KMS-11 (cell line): ENCODE data around the gene CIB2.

Experiments used
- H2AFZ ChIP-seq: fragments of 200-600 bp; sonication (generic); 2 replicates; pipeline ENCODE4 v1.6.1; 2016; ENCODE audit warnings: antibody characterized with exemption, mixed run types, low read depth
- H3K27ac ChIP-seq: fragments of 200-600 bp; sonication (generic); 2 replicates; pipeline ENCODE4 v1.6.1; 2016; ENCODE audit warnings: mild to moderate bottlenecking, mixed run types
- H3K27me3 ChIP-seq: fragments of 200-600 bp; sonication (generic); 2 replicates; pipeline ENCODE4 v1.6.1; 2017; ENCODE audit warnings: mild to moderate bottlenecking, low read depth, mixed run types, moderate library complexity; ENCODE audit not compliant: insufficient read depth
- H3K36me3 ChIP-seq: fragments of 200-600 bp; sonication (generic); 2 replicates; pipeline ENCODE4 v1.6.1; 2017; ENCODE audit warnings: mild to moderate bottlenecking, mixed run types; ENCODE audit not compliant: insufficient read depth
- H3K4me1 ChIP-seq: fragments of 200-600 bp; sonication (generic); 2 replicates; pipeline ENCODE4 v1.6.1; 2016; ENCODE audit warnings: mild to moderate bottlenecking, low read depth, mixed run types; ENCODE audit not compliant: poor library complexity, severe bottlenecking
- H3K4me2 ChIP-seq: fragments of 200-600 bp; sonication (generic); 2 replicates; pipeline ENCODE4 v1.7.0; 2016; ENCODE audit warnings: mild to moderate bottlenecking, mixed run types
- H3K4me3 ChIP-seq: fragments of 200-600 bp; sonication (generic); IDR thresholded peaks from 2 replicates; pipeline ENCODE4 v1.6.1; 2017; ENCODE audit warnings: low read depth, low read length, mixed read lengths; ENCODE audit not compliant: insufficient read depth
- H3K79me2 ChIP-seq: fragments of 200-600 bp; sonication (generic); 2 replicates; pipeline ENCODE4 v1.6.1; 2016; ENCODE audit warnings: low read depth, mixed run types; ENCODE audit not compliant: insufficient read depth
- H3K9ac ChIP-seq: fragments of 200-600 bp; sonication (generic); 2 replicates; pipeline ENCODE4 v1.6.1; 2016; ENCODE audit warnings: mild to moderate bottlenecking, mixed run types
- H4K20me1 ChIP-seq: fragments of 200-600 bp; sonication (generic); 2 replicates; pipeline ENCODE4 v1.6.1; 2016; ENCODE audit warnings: mild to moderate bottlenecking, mixed run types; ENCODE audit not compliant: insufficient read depth
- CTCF ChIP-seq: fragments of 200-600 bp; sonication (generic); conservative IDR thresholded peaks from 2 replicates; pipeline ENCODE4 v1.6.1; 2017; ENCODE audit warnings: low read depth, mild to moderate bottlenecking, antibody characterized with exemption, low read length, moderate library complexity, mixed read lengths

The CIB2 gene

GRCh38 chr15:78085928-78086327 is 45.3 kb downstream of the CIB2 start:
- H3K9ac ChIP-seq = no peak overlapping the region
- no peaks in the 10 kb centered on the region for H3K27me3 ChIP-seq
- H4K20me1 ChIP-seq = no peaks in the 10 kb centered on the region
- peaks cover 18% of the 10 kb centered on the region for H3K4me1 ChIP-seq
- no peaks in the 10 kb centered on the region for H3K79me2 ChIP-seq
- TF ChIP-seq CTCF = no peak
- H3K27ac ChIP-seq = no peak overlapping the region
- H2AFZ ChIP-seq = no peak overlapping the region
- H3K36me3 ChIP-seq = no peaks in the 10 kb centered on the region
- H3K4me2 ChIP-seq = no peak overlapping the region
- no peak overlapping the region for H3K4me3 ChIP-seq

- Histone ChIP-seq H3K27ac (no peak overlapping the region), H3K9ac (no peak overlapping the region), H3K79me2 (no peaks in the 10 kb centered on the region), H2AFZ (no peak overlapping the region), H3K4me1 (peaks cover 18% of the 10 kb centered on the region), H3K4me3 (no peak overlapping the region), H3K27me3 (no peaks in the 10 kb centered on the region), H3K4me2 (no peak overlapping the region), H4K20me1 (no peaks in the 10 kb centered on the region), H3K36me3 (no peaks in the 10 kb centered on the region)
- no peak for TF ChIP-seq CTCF
Measured at GRCh38 chr15:78084449-78084750, 46.8 kb downstream of the CIB2 start.

GRCh38 chr15:78083687-78084448 is 47.4 kb downstream of the CIB2 start:
- Histone ChIP-seq H2AFZ (no peak overlapping the region), H3K36me3 (no peaks in the 10 kb centered on the region), H3K9ac (no peak overlapping the region), H3K27ac (no peak overlapping the region), H3K4me1 (peaks cover 18% of the 10 kb centered on the region), H3K4me3 (no peak overlapping the region), H4K20me1 (no peaks in the 10 kb centered on the region), H3K79me2 (no peaks in the 10 kb centered on the region), H3K4me2 (no peak overlapping the region), H3K27me3 (no peaks in the 10 kb centered on the region)
- no peak for TF ChIP-seq CTCF

- H3K79me2 ChIP-seq = no peaks in the 10 kb centered on the region
- H3K4me1 ChIP-seq = peaks cover 20% of the 10 kb centered on the region
- H3K9ac ChIP-seq = no peak overlapping the region
- H3K4me2 ChIP-seq = no peak overlapping the region
- H3K27me3 ChIP-seq = no peaks in the 10 kb centered on the region
- no peak overlapping the region for H3K4me3 ChIP-seq
- no peaks in the 10 kb centered on the region for H3K36me3 ChIP-seq
- H2AFZ ChIP-seq = no peak overlapping the region
- no peak for TF ChIP-seq CTCF
- no peaks in the 10 kb centered on the region for H4K20me1 ChIP-seq
- no peak overlapping the region for H3K27ac ChIP-seq
Measured at GRCh38 chr15:78083186-78083585, 48.1 kb downstream of the CIB2 start.
